GM19324 (cell line): ENCODE data around the gene TAX1BP1.
"Not testable (repeated sequence)": the region's sequence is repeated elsewhere in the genome, so short reads cannot be mapped to it uniquely, and the experiment has no call there.

Experiments
- ATAC-seq: cut with Tn5 transposase; IDR thresholded peaks from one replicate; pipeline ENCODE4 v1.9.1; 2021; ENCODE audit warnings: mild to moderate bottlenecking, moderate library complexity; ENCODE audit not compliant: unreplicated experiment, low FRiP score

The TAX1BP1 gene

DNA sequence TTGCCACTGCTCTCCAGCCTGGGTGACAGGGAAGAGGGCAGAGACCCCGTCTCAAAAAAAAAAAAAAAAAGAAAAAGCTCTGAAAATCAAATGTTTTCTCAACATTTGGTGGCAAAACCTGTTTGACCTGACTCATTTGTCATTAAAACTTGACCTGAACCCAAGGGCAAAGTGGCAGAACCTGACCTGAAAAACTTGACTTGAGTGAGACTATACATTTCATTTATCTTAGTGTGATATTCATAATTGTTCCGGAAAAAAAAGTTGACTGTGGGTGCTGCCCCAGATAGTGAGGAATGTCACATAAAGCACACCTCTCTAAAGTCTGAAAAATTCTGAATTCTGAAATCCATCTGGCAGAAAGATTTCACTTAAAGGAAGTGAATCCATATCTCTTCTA lies 2.3 kb upstream of the TAX1BP1 start:
- ATAC-seq, result no peak

DNA sequence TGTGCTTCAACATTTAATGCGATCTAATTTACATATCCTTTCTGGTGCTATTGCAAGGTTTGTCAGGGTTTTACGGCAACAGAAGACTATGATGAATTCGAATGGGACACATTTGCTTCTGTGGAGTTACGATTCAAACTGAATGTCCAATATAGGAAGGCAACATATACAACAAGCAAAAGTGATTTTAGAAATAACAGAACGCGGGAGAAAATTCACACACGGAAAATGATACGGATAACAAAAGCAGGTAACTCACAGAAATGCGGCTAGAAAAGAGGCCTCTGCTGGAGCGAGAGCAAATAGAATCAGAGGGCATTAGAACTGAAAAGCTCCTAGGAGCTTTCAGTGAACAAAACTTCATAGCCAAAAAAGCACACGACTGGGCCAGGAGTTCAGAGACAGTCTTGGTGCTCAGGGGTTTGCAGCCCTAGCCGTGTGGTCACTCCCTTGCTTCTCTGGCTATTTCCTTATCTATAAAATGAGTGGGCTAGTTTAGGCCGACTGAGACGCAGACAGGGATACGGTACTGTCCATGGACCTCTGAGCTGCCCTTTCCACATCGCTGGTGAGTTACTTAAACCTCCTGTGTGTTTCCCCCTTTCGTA lies 557 bp upstream of the TAX1BP1 start:
- ATAC-seq, result peak; percentile 43

DNA sequence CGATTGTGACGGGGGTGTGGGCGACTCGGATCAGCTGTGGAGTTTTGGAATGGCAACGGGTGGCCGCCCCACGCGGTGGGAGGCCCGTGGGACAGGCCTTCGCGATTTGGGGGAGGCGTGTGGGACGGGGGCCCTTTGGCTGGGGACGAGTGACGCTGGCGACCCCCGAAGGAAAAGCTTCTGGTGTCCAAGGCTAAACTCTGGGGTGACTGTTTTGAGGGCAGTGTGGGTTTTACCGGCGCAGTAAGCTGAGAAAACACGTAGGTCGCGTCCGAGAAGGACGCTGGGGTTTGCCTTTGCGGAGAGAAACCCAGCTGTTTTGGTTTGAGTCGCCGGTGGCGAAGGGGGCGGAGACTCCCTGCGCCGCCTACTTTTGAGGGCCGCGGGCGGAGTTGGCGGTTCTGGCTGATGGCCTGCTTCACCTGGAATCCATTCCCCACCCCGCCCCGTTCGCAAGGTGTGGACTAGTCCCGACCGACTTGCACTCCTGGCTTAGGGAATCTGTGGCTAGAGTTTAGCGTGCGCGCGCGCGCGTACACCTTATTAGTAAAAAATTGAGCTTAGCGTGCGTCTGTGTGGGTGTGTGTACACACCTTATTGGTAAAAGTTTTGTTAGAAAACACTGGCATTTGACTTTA lies 606 bp downstream of the TAX1BP1 start:
- peak; percentile 69 for ATAC-seq

DNA sequence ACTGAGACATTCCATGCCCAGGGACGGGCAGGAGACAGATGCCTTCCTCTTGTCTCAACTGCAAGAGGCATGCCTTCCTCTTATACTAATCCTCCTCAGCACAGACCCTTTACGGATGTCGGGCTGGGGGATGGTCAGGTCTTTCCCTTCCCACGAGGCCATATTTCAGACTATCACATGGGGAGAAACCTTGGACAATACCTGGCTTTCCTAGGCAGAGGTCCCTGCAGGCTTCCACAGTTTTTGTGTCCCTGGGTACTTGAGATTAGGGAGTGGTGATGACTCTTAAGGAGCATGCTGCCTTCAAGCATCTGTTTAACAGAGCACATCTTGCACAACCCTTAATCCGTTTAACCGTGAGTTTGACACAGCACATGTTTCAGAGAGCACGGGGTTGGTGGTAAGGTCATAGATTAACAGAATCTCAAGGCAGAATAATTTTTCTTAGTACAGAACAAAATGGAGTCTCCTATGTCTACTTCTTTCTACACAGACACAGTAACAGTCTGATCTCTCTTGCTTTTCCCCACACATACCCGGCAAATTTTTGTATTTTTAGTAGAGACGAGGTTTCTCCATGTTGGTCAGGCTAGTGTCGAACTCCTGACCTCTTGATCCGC lies 2.2 kb downstream of the TAX1BP1 start:
- ATAC-seq, result not testable (repeated sequence)

DNA sequence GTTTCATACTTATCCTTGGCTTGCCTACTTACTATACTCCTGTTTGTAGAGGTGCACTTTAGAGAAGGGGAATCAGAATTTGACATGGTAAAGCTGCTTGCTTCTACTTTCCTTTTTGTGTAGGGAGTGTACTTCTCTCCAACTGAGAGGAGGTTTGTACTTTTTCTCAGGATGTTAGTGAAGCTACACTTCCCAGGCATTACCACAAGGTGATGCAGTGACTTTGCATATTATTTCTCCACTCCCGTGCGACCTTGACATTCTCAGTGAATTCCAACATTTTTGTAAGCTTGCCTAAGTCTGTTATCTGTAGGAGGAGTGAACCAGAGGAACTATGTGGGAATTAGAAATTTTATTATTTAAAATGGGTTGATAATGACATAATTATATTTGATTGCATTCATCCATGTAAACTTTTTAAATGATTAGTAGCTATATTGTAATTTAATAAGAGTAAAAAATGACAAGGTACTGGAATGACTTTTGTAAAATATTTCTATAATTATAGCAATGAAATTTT lies 5.2 kb downstream of the TAX1BP1 start:
- no peak for ATAC-seq

DNA sequence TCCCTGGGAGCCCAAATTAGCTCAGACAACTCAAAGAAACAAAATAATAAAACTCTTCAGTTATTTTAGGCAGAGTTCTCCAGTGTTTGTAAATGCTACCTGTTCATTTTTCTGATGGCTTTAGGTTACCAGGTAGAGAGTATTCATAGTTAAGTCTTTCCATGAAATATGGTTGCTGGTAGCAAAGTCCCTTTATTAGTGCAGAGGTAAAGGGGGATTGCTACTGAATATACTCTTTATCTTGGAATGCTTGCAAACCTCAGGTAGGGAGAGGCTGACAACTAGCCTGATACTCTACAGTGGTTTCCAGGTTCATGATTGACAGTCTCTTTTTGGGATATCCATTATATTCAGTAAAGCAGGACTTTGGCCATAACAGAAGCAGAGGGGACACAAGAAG lies 6.5 kb downstream of the TAX1BP1 start:
- no peak for ATAC-seq

DNA sequence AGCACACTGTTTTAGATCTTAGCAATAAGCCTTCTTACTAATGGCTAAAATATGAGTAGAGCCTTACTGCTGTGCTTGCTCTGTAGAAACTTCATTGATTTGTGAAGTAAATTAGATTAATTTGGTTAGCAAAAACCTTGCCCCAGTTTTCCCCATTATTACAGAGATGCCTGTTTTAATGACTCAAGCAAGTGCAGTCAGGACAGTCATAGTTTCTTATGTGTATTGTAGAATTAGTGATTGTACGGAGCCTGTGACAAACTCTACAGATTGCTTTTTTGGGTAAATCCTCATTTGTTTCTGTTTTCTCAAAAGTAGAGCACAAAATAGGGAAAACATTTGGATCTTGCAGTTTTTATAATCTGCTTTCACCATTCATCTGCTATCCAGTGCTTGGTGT lies 7.0 kb downstream of the TAX1BP1 start:
- ATAC-seq, result no peak

DNA sequence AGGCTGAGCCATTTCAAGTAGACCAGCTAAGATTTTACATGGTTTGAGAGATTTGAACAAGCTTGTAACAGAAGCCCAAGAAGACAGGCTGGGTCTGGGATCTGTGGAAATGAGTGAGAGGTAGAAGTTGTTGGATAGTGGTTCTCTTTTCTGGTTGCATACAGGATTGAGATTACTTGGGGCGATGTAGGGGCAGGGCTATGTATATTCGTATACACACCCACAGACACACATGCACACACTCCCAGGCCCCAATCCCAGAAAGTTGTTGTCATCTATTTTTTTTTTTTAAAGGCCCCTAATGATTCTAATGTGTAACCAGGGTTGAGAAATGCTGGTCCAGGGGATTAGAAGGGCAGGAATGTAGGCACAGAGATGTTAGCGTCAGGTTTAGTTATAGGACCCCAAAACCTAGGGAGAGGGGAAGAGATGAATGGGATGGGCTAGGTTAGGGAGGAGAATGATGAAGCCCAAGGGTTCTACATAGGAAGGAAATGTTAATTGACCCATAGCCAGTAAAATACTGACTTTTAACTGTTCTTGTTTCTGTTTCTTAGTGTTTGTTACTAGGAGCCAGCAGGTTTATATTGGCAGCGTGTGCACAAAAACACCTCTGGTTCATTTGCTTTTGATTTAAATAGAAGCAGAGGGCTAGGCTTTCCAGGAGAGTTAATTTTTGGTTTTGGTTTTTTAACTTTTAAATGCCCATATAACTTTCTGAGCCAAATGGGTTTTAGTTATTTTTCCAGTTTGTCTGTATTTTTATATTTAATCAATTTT lies 7.8 kb downstream of the TAX1BP1 start:
- no peak for ATAC-seq

DNA sequence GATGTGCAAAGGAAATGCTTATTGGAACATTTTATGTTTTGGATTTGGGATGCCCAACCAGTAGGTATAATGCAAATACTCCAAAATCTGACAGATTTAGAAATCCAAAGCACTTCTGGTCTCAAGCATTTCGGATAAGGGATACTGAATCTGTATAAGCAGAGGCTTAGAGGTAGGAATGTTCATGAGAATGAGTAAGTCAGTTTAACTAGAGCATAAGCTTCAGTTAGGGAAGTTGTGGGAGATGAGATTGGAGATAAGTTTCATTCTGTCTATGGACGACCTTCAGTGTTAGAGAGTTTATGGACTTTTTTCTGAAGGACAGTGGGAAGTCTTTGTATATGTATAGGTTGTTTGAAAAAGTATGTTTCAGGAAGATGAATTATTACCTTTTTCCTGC lies 10.4 kb downstream of the TAX1BP1 start:
- ATAC-seq, result no peak

DNA sequence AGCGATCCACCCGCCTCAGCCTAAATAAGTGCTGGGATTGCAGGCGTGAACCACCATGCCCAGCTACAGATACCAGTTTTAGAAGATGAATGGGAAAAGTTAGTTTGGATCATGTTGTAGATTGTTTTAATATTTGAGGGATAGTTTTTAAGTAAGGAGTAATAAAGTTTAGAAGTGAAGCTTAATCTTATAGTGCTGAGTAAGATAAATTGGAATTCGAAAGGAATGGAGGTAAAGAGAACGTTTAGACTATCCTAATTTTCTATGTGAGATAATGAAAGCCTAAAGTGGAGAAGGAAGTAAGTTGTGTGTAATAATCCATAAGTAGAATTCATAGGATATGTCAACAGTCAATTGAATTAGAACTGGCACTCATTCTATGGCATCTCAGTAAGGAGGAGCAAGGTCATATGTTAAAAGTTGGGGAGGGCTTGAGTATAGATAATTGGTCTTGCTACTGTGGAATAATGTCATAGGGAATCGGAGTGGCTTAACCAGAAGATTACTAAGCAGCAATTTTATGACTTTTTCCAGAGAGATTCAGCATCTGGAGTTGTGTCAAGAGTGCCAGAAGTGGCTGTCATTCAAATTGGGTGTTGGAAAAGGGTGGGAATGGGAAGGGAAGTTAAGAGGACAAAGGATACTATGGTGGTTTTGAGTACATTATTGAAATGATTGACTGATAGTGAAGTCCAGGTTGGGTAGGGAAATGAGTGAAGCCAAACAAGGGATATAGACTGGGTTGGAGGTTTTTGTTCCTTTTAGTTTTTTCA lies 12.1 kb downstream of the TAX1BP1 start:
- no peak for ATAC-seq

DNA sequence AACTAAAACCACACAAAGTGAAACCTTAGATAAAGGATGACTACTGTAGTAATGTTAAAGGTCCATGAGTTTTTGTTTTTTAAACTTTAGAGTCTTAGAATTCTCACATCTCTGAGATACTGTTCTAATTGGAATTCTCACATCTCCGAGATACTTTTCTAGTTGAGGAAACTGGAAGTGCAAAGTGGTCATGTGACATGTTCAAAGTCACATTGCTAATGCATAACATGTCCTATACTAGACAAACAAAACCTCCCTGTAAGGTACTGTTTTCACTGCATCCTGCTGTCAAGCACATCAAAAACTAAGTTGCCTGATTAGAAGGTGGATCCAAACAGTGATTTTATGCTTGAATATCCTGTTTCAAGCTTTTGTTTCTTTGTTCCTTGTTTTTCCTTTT lies 13.9 kb downstream of the TAX1BP1 start:
- no peak for ATAC-seq

DNA sequence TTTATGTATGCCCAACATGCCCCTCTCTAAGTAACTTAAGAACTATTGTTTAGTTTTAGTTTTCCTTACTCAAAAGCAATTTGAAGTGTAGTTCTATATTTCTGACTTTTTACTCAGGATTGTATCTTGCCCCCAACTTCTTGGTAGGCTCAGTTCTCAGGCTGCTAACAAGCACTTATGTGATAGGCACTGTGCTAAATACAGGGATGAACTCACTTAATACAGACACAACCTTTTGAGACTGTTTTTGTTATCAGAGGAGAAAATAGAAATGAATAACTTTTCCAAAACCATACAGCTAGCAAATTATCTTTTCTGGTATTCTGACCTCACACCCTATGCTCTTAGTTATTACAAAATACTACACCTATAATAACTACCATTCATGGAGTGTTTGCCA lies 16.3 kb downstream of the TAX1BP1 start:
- ATAC-seq, result no peak

DNA sequence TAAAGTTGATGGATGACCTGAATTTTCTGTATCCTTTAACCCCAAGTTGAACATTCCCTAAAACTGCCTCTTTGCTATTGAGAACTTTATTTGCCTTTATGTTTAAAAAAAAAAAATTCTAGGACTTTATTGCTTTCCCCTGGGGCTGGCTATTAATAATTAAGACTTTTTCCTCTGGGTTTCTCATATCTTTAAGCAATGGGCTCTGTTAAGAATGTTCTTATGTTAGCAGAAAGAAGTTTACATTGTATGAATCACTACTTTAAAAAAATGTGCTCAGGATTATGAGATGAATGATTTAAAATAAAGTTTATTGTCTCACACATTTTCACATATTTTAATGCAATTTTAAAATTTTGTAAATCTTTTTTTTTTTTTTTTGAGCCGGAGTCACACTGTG lies 19.5 kb downstream of the TAX1BP1 start:
- ATAC-seq, result no peak

DNA sequence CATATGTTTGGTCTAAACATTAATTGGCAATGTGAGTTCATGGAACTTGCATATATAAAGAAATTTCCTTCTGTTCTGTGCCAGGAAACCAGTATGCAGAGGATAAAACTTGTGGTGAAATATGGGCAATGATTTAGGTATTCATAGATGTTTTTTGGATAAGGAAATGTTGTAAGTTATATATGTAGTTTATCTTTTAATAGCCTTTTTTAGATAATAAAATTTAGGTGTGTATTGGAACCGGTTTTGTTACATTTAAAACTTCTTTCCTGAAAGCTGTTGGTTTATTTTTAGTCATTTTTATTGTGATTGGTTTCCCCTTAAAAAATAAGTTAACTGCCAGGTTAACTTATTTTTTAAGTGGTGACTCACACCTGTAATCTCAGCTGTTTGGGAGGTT lies 22.1 kb downstream of the TAX1BP1 start:
- ATAC-seq, result no peak

DNA sequence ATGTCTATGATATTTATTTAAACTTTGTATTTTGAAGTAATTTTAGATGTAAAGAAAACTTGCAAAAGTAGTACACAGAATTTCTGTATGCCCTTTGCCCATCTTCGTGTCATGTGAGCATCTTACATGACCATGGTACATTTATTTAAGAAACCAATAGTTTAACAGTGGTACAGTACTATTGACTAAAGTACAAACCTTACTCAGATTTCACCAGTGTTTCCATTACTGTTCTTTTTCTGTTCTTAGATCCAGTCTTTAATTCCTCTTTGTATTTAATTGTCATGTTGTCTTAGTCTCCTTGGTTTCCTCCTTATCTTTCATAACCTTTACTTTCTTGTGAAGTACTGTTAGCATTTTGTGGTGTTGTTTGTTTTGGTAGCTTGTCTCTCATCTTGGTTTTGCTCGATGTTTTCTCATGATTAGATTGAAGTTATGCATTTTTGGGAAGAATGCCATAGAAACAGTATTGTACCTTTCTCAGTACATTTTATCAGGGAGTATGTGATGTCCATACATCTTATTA lies 24.1 kb downstream of the TAX1BP1 start:
- no peak for ATAC-seq

DNA sequence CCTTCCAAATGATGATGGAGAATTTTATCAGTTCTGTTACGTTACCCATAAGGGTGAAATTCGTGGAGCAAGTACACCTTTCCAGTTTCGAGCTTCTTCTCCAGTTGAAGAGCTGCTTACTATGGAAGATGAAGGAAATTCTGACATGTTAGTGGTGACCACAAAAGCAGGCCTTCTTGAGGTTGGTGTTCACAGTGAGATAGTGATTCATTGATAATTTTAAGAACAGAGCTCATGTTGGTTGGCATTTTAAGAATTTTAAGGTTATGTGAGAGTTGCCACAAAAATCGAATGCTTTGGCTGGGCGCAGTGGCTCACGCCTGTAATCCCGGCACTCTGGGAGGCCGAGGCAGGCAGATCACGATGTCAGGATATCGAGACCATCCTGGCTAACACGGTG lies 25.9 kb downstream of the TAX1BP1 start:
- no peak for ATAC-seq

DNA sequence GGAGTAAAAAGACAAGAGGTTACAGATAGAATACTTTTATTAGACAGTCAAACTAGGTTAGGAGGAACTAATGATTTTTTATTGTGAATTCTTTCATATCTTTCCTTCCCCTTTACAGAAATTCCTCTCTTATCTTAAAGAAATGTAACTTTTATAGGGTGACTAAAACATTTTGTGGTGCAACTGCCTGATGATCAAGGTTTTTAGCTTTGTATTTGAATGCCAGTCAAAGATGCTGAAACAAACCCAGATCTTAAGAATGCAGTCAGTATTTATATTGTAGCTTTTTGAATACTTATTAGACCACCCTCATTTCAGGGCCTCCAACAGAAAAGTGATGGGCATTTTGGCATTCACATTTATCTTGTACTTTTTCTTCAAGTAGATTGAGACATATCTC lies 27.4 kb downstream of the TAX1BP1 start:
- no peak for ATAC-seq

DNA sequence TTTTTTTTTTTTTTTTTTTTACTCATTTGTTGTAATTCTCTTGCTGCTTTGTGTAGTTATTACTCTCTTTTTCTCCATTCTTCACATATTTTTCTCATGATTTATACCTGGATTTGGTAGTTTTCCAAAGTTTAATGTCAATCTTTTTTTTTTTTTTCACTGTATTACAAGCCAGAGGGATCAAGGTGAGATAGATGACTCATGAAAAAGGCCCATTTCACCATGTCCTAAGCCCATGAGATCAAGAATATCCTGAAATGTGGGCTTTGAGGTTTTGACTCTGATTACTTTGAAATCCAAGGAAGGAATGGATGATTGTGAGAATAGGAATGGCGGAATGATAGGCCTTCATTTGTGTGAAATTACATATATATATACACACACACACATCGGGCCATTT lies 31.1 kb downstream of the TAX1BP1 start:
- no peak for ATAC-seq

DNA sequence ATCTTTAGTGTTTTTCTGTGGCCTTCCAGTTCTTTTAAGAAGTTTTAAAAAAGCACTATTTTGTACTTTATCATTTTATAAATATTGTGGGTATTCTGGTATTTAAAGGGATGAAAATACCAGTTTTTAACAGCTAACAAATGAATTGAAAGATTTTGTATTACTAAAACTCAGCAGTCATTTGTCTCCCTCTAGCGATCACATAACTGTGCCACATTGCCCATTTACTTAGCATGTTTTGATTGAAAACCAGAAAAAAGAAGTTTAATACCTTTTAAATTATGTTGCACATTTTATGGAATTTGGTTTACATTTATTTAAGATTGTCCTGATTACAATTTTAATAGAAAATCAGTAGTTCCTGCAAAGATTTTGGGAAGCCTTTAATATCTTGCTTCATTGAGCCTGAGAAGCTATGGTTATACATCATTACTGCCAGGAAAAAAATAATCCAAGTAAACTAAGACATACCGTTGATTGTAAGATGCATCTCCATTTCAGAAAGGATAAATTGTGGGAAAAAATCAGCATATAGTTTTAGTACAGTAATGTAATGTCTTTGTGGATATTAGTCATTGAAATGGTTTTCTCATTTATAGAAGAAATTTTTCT lies 34.9 kb downstream of the TAX1BP1 start:
- no peak for ATAC-seq

DNA sequence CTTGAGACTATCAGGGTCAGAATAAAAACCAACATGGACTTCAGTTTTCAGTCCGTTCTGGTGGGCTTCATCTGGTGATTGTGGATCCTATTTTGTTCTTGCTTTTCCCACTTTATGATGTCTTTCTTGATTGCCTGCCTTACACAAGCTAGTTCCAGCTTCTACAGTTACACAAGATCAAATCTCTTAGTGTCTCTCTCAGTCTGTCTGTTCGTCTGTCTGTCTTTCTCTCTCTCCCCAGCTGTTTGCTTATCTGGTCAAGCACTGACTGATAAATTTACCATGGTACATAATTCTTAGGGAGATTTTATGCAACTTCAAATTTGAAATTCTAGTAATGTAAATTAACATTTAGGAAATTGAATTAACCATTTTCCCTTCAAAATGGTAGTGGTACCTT lies 35.8 kb downstream of the TAX1BP1 start:
- ATAC-seq, result no peak
